Nephron progenitor cell (in vitro differentiated cells): ENCODE results near the gene SLC16A14.

Experiments used
- DNase-seq: peaks from one replicate; pipeline ENCODE4 v3.0.0; 2021
- H3K27ac Mint-ChIP-seq: 2 replicates; pipeline ENCODE4 v1.8.0; 2021; ENCODE audit warnings: mild to moderate bottlenecking, moderate library complexity, mixed read lengths
- H3K27me3 Mint-ChIP-seq: 2 replicates; pipeline ENCODE4 v1.8.0; 2021; ENCODE audit warnings: mild to moderate bottlenecking, low read depth, mixed read lengths; ENCODE audit not compliant: poor library complexity
- H3K36me3 Mint-ChIP-seq: 2 replicates; pipeline ENCODE4 v1.8.0; 2021; ENCODE audit warnings: low read depth, mixed read lengths
- H3K4me1 Mint-ChIP-seq: 2 replicates; pipeline ENCODE4 v1.8.0; 2021; ENCODE audit warnings: mixed read lengths
- H3K4me3 Mint-ChIP-seq: 2 replicates; pipeline ENCODE4 v1.8.0; 2021; ENCODE audit warnings: mild to moderate bottlenecking, moderate library complexity, mixed read lengths
- H3K9me3 Mint-ChIP-seq: 2 replicates; pipeline ENCODE4 v1.8.0; 2021; ENCODE audit warnings: mild to moderate bottlenecking, moderate library complexity, mixed read lengths
- CTCF ChIP-seq: fragments of 200-600 bp; sonication (generic); IDR thresholded peaks from 2 replicates; pipeline ENCODE4 v1.5.0; 2021; ENCODE audit warnings: antibody characterized with exemption

SLC16A14 gene

GRCh38 chr2:230008708-230009066 is 60.0 kb downstream of the SLC16A14 start:
- no peak overlapping the region for H3K27ac Mint-ChIP-seq
- DNase-seq: no peak
- no peak for TF ChIP-seq CTCF
- peaks cover 15% of the 10 kb centered on the region for H3K36me3 Mint-ChIP-seq
- H3K27me3 Mint-ChIP-seq: no peaks in the 10 kb centered on the region
- H3K4me1 Mint-ChIP-seq: peaks cover 4% of the 10 kb centered on the region
- H3K4me3 Mint-ChIP-seq: no peak overlapping the region
- no peaks in the 10 kb centered on the region for H3K9me3 Mint-ChIP-seq

GRCh38 chr2:230007931-230008707 is 60.6 kb downstream of the SLC16A14 start:
- Mint-ChIP-seq H3K4me3 (no peak overlapping the region), H3K9me3 (no peaks in the 10 kb centered on the region), H3K27me3 (no peaks in the 10 kb centered on the region), H3K4me1 (peaks cover 4% of the 10 kb centered on the region), H3K36me3 (peaks cover 15% of the 10 kb centered on the region), H3K27ac (no peak overlapping the region)
- DNase-seq: peak; percentile 77
- peak; percentile 68 for TF ChIP-seq CTCF

- Mint-ChIP-seq H3K9me3 (no peaks in the 10 kb centered on the region), H3K27me3 (no peaks in the 10 kb centered on the region), H3K4me3 (no peak overlapping the region), H3K36me3 (peaks cover 26% of the 10 kb centered on the region), H3K27ac (no peak overlapping the region), H3K4me1 (no peaks in the 10 kb centered on the region)
- DNase-seq: no peak
- TF ChIP-seq CTCF: no peak
Measured at GRCh38 chr2:230000118-230000841, 68.4 kb downstream of the SLC16A14 start.

- Mint-ChIP-seq H3K9me3 (no peaks in the 10 kb centered on the region), H3K27me3 (no peaks in the 10 kb centered on the region), H3K4me3 (no peak overlapping the region), H3K4me1 (peaks cover 5% of the 10 kb centered on the region), H3K36me3 (peaks cover 16% of the 10 kb centered on the region), H3K27ac (no peak overlapping the region)
- TF ChIP-seq CTCF: no peak
- no peak for DNase-seq
Measured at GRCh38 chr2:229997565-229997964, 71.2 kb downstream of the SLC16A14 start.

GRCh38 chr2:229996320-229996719 is 72.4 kb downstream of the SLC16A14 start:
- Mint-ChIP-seq H3K4me1 (peaks cover 5% of the 10 kb centered on the region), H3K36me3 (peaks cover 15% of the 10 kb centered on the region), H3K9me3 (no peaks in the 10 kb centered on the region), H3K4me3 (no peak overlapping the region), H3K27me3 (no peaks in the 10 kb centered on the region), H3K27ac (no peak overlapping the region)
- DNase-seq: no peak
- TF ChIP-seq CTCF: no peak

- no peak for DNase-seq
- Mint-ChIP-seq H3K36me3 (peaks cover 15% of the 10 kb centered on the region), H3K27me3 (no peaks in the 10 kb centered on the region)
Measured at GRCh38 chr2:229993236-229993635, 75.5 kb downstream of the SLC16A14 start.

More at GRCh38 chr2:229993236-229993635, 75.5 kb downstream of the SLC16A14 start:
- Mint-ChIP-seq H3K9me3 (no peaks in the 10 kb centered on the region), H3K27ac (no peak overlapping the region), H3K4me3 (no peak overlapping the region), H3K4me1 (peaks cover 5% of the 10 kb centered on the region)
- no peak for TF ChIP-seq CTCF
